ENCODE data around the gene CCDC175. TPM values are rescaled to one million over a fixed set of nuclear protein-coding genes. Genes with fewer than 3 reads are reported as not detected.
A peak's percentile ranks its signal among the peaks of the same experiment; 100 is the strongest.

Gene CCDC175
- total and polyA plus RNA-seq, 2 experiments from 2014 or later: not detected

DNA sequence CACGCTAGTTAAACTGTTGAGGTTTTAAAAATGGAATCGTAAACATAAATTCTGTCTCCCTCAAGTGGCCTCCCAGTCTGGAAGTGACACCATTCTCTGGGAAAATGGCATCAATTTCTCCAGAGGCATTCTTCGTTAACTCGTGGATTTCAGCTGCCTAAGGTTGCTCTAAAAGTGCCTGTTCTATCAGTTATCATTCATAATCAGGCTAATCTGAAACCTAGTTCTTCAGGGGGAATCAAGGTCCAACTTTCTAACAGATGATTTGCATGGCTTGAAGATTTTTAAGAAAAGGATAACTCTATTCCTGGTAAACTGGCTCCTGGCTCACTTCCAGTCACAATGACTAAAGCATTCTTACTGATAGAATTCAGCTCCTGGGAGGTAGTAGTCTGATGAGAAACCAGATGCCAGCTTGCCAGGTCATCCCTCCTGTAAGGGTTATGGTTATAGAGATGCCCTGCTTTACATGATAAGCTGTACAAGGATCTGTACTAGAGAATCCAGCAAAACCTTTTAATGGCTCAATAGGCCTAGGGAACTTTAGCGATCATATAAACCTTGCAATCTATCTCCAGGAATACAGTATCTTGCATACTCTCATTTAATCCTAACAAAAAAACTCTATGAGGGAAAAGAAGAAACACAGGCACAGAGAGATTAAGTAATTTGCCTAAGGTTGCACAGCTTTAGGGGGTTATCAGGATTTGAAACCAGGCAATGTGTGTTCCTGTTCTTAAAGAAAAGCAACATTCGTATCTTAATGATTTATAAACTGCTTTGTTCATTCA is 93.9 kb downstream of the CCDC175 start:
- TF ChIP-seq EZH2 (IDR thresholded peaks at IDR 0.05; ENCODE audit: borderline replicate concordance) (no peak), EZH2phosphoT487 (IDR thresholded peaks at IDR 0.05; ENCODE audit: low read depth, severe bottlenecking, unreplicated experiment) (no peak)
- TF ChIP-seq, protein P1, sequence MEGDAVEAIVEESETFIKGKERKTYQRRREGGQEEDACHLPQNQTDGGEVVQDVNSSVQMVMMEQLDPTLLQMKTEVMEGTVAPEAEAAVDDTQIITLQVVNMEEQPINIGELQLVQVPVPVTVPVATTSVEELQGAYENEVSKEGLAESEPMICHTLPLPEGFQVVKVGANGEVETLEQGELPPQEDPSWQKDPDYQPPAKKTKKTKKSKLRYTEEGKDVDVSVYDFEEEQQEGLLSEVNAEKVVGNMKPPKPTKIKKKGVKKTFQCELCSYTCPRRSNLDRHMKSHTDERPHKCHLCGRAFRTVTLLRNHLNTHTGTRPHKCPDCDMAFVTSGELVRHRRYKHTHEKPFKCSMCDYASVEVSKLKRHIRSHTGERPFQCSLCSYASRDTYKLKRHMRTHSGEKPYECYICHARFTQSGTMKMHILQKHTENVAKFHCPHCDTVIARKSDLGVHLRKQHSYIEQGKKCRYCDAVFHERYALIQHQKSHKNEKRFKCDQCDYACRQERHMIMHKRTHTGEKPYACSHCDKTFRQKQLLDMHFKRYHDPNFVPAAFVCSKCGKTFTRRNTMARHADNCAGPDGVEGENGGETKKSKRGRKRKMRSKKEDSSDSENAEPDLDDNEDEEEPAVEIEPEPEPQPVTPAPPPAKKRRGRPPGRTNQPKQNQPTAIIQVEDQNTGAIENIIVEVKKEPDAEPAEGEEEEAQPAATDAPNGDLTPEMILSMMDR (IDR thresholded peaks at IDR 0.05; ENCODE audit: poor library complexity): no peak
- peaks cover 34% of the 10 kb centered on the region for H3K4me1 ChIP-seq (ENCODE audit: insufficient read depth)

DNA sequence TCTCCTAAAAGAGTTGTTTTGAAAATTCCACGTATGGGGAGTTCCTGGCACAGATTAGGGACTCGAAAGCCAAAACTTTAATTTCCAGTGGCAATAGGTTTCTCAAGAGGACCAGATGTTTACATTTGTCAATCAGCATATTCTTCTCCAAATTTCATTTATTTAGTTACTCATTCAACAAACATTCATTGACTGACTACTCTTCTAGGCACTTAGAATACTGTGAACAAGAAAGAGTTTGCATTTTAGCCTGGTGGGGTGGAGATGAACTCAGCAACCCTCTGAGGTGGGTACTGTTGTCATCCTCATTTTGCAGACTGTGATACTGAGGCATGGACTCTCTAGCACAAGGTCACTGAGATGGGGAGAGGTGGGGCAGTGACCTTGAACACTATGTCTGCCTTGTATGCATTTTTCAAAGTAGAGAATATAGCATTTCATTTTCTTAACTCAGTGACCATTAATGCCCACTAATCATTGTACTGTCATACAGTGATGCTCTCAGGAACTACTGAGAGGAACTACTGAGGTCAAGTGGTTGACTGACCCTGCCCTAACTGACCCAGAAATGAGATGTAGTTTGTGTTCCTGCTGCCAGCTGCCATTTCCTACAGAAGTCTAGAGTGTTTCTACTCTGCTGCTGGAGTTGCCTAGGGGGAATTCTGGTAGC is 94.6 kb downstream of the CCDC175 start:
- H3K36me3 ChIP-seq (replicated peaks; ENCODE audit: insufficient read depth, low read depth): no peaks in the 10 kb centered on the region
- DNase-seq (ENCODE audit: low spot score): no peak
- whole genome bisulfite sequencing (ENCODE audit: low lambda C conversion rate, missing lambda C conversion rate): 87% methylated on average over 2 of the region's 2 CpGs
- H3K27ac ChIP-seq: peak overlapping the region; percentile 47
- TF ChIP-seq, protein P1 (IDR thresholded peaks at IDR 0.05; ENCODE audit: poor library complexity): no peak
- TF ChIP-seq EZH2 (IDR thresholded peaks at IDR 0.05; ENCODE audit: borderline replicate concordance) (no peak), EZH2phosphoT487 (IDR thresholded peaks at IDR 0.05; ENCODE audit: low read depth, severe bottlenecking, unreplicated experiment) (no peak)
- H3K9me3 ChIP-seq (ENCODE audit: low read depth): no peaks in the 10 kb centered on the region
- peak overlapping the region; percentile 93 for H3K4me2 ChIP-seq
- no peak overlapping the region for H2AFZ ChIP-seq
- H3K9me2 ChIP-seq (replicated peaks; ENCODE audit: insufficient read depth): no peaks in the 10 kb centered on the region
- no peaks in the 10 kb centered on the region for H3K27me3 ChIP-seq
- H3K79me2 ChIP-seq: peaks cover 49% of the 10 kb centered on the region
- no peak overlapping the region for H3K4me3 ChIP-seq
- H4K20me1 ChIP-seq (ENCODE audit: insufficient read depth, poor library complexity, severe bottlenecking): peaks cover 4% of the 10 kb centered on the region
- H3K4me1 ChIP-seq (ENCODE audit: insufficient read depth): peaks cover 34% of the 10 kb centered on the region

More for the DNA sequence above, 93.9 kb downstream of the CCDC175 start:
- Histone ChIP-seq H3K79me2 (peaks cover 54% of the 10 kb centered on the region), H3K9me3 (ENCODE audit: low read depth) (no peaks in the 10 kb centered on the region), H2AFZ (peak overlapping the region; percentile 70), H3K36me3 (replicated peaks; ENCODE audit: insufficient read depth, low read depth) (no peaks in the 10 kb centered on the region), H3K27me3 (no peaks in the 10 kb centered on the region), H3K4me3 (peak overlapping the region; percentile 55), H3K4me2 (peak overlapping the region; percentile 93), H3K27ac (peak overlapping the region; percentile 92), H3K9me2 (replicated peaks; ENCODE audit: insufficient read depth) (no peaks in the 10 kb centered on the region), H4K20me1 (ENCODE audit: insufficient read depth, poor library complexity, severe bottlenecking) (peaks cover 4% of the 10 kb centered on the region)
- 53% methylated on average over 6 of the region's 6 CpGs for WGBS (ENCODE audit: low lambda C conversion rate, missing lambda C conversion rate)
- peak; percentile 52 for DNase-seq (ENCODE audit: low spot score)

DNA sequence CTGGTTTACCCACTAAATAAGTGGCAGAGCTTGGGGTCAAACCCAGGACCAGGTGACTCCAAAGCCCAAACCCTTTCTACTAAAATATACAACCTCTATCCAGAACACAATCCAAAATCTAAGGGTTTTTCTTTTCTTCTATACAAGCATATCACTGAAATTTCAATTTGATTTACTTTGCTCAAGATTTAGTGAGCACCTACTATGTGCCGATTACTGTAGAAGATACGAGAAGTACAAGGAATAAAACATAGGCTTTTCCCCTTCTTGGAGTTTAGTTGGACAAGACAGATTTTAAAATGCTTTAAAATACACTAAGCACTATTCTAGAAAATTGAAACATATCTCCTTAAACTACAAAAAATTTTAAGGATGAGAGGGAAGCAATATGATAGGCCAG is 95.2 kb downstream of the CCDC175 start:
- Histone ChIP-seq H3K27me3 (no peaks in the 10 kb centered on the region), H3K4me1 (ENCODE audit: insufficient read depth) (peaks cover 32% of the 10 kb centered on the region), H3K4me3 (no peak overlapping the region), H2AFZ (no peak overlapping the region), H3K79me2 (peaks cover 43% of the 10 kb centered on the region), H3K4me2 (peak overlapping the region; percentile 93), H3K9me2 (replicated peaks; ENCODE audit: insufficient read depth) (no peaks in the 10 kb centered on the region), H4K20me1 (ENCODE audit: insufficient read depth, poor library complexity, severe bottlenecking) (peaks cover 4% of the 10 kb centered on the region), H3K9me3 (ENCODE audit: low read depth) (no peaks in the 10 kb centered on the region), H3K36me3 (replicated peaks; ENCODE audit: insufficient read depth, low read depth) (no peaks in the 10 kb centered on the region), H3K27ac (no peak overlapping the region)
- no peak for DNase-seq (ENCODE audit: low spot score)
- TF ChIP-seq EZH2 (IDR thresholded peaks at IDR 0.05; ENCODE audit: borderline replicate concordance) (no peak), EZH2phosphoT487 (IDR thresholded peaks at IDR 0.05; ENCODE audit: low read depth, severe bottlenecking, unreplicated experiment) (no peak)
- TF ChIP-seq, protein P1 (IDR thresholded peaks at IDR 0.05; ENCODE audit: poor library complexity): no peak
- 98% methylated on average over 2 of the region's 2 CpGs for WGBS (ENCODE audit: low lambda C conversion rate, missing lambda C conversion rate)

Measured in hepatocyte (in vitro differentiated cells).